NCI-H82 treated with DMSO at 0.1 percent for 48 hours (cell line): ENCODE results near the gene MARS1.

Experiments
- DNase-seq: peaks from one replicate; lab custom pipeline; 2025; ENCODE audit not compliant: unreplicated experiment; lab: John Stamatoyannopoulos, UW

MARS1 gene

DNA sequence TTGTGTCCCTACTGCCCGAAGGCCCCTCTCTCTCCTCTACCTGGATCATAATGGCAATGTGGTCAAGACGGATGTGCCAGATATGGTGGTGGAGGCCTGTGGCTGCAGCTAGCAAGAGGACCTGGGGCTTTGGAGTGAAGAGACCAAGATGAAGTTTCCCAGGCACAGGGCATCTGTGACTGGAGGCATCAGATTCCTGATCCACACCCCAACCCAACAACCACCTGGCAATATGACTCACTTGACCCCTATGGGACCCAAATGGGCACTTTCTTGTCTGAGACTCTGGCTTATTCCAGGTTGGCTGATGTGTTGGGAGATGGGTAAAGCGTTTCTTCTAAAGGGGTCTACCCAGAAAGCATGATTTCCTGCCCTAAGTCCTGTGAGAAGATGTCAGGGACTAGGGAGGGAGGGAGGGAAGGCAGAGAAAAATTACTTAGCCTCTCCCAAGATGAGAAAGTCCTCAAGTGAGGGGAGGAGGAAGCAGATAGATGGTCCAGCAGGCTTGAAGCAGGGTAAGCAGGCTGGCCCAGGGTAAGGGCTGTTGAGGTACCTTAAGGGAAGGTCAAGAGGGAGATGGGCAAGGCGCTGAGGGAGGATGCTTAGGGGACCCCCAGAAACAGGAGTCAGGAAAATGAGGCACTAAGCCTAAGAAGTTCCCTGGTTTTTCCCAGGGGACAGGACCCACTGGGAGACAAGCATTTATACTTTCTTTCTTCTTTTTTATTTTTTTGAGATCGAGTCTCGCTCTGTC lies 31.0 kb upstream of the MARS1 start:
- no peak for DNase-seq

GRCh38 chr12:57458665-57459054 lies 29.2 kb upstream of the MARS1 start:
- DNase-seq: no peak

GRCh38 chr12:57459055-57459749 lies 28.7 kb upstream of the MARS1 start:
- peak; percentile 98 for DNase-seq

DNA sequence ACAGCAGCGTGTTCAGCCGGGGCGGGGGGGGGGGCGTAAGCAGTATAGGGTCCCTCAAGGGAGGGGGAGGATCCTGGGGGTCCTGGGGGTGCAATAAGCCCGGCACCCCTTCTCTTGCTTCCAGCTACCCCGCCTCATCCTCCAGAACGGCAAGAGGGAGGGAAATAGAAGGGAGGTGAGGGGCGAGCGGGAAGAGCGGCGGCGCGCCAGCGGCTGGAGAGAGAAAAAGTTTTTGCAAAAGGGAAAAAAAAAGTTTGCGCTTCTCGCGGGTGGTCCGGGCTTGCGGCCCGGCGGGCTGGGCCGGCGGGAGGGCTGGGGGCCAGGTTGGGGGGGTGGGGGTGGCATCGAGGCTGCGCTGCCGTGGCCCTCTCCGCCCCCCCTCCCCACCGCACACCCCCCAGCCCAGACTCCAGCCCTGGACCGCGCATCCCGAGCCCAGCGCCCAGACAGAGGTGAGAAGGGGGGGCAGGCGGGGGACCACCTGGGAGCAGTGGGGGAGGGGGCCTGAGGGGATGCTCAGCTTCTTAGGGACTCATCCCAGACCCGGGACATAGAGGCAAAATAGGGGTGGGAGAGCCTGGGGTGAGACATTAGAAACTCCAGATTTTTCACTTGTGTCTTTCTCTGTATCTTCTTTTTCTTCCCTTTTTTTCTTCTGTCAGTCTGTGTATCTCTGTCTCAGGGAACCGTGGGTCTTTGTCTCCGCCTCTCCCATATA lies 28.0 kb upstream of the MARS1 start, which contains the start of gene GLI1:
Gene GLI1, plus strand, starts transcription at position 36 of the 718 bp plus-strand sequence. CDS start 3,907 bp downstream, outside the sequence.
- DNase-seq: no peak

DNA sequence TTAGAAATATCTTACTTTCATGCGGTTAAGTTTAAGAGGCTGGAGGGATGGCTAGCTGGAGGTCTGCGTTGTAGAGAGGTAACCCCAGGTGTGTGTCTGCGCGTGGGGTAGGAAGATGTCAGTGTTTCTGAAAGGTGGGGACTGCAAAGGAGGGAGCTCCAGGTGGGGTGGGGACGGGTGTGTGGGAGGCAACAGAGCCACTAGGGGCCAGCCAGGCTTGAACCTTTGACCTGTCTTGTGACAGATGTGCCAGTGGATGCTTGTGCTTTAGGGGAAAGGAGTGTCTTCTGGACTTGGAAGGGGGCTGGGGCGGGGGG lies 27.4 kb upstream of the MARS1 start:
- DNase-seq: no peak

DNA sequence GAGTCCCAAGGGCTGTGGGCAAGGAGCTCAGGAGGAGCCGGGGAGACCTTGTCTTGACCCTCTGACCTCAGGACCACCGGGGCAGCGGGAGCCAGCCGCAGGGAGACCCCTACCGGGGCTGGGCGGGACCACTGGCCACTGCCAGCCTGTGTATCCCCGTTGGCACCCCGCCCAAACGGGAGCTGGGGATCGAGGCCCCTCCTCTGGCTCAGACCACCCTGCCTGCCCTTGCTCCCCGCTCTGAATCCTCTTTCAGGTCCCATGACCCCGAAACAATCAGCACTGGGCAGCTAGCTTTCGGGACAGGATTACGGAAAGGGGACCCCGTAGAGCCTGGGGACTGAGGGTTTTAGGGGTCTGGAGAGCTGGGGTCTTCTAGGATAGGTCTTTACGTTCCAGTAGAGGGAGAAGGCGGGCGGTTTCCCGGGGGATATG lies 27.0 kb upstream of the MARS1 start:
- DNase-seq: no peak

DNA sequence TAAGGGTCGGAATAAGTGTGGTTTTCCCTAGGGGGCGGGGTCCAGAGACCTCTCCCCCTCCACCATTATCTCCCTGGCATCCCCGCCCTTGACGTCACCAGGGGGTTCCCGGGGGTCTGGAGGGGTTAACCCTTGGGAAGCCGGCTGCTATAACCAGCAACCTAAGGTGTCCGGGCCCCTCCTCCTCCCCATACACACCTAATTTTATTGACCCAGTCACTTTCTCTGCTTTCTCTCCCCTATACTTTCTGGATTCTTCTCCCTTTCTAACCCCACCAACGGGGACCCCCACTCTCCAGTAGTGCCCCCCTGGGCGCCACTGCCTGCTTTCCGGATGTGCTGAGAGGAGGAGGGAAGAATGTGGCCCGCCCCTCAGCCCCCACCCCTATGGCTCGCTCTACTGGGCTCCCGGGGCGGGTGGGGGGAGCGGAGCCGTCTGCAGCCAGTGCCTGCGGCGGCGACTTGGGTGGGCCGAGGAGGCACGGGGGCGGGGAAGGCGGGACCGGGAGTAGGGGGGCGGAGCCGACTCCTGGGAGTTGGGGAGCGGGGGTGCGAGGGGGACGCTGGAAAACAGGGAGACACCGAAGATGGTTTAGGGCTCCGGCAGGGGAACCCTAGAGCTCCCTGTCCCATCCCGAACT lies 26.5 kb upstream of the MARS1 start:
- DNase-seq: peak; percentile 40

- no peak for DNase-seq
Observed at GRCh38 chr12:57461917-57462250, 26.0 kb upstream of the MARS1 start.

DNA sequence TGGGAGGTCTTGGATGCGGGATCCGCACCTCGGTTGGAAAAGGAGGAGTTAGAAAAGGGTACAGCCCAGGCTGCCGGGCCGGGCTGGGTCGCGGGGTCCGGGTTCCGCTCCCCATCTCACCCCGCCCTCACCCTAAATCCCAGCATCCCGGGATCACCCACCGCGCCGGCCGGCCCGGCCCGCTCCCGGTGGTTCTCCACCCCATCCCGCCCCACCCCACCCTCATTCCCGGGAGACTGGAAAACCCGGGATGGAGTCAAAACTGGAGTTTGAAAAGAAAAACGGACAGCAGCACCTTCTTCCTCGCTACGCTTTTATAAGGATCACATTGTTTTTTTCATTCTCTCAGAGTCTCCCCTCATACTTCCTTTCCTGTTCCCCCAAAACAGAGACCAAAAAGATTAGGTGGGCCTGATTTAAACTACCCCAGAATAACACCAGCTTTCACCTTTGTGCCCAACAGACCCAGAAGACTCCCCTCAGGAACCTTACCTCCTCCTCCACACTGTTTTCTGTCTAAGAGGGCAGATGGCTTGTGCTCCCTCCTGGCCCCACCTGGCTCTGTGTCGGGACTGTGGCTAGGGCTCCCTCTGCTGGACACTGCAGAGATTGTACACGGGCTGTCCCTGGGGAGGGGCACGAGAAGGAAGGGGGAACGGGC lies 25.5 kb upstream of the MARS1 start:
- peak; percentile 97 for DNase-seq

GRCh38 chr12:57462912-57463253 lies 25.0 kb upstream of the MARS1 start:
- no peak for DNase-seq

DNA sequence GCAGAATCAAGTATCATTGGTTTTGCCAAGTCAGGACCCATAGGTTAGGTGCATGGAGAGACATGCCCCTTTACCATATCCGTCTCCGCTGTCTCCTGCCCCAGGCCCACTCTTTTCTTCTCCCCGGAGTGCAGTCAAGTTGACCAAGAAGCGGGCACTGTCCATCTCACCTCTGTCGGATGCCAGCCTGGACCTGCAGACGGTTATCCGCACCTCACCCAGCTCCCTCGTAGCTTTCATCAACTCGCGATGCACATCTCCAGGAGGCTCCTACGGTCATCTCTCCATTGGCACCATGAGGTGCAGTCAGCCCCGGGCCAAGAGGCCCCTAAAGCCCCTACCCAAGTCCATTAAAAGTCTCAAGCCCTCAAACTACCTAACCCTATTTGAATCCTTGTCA lies 23.3 kb upstream of the MARS1 start:
- no peak for DNase-seq

DNA sequence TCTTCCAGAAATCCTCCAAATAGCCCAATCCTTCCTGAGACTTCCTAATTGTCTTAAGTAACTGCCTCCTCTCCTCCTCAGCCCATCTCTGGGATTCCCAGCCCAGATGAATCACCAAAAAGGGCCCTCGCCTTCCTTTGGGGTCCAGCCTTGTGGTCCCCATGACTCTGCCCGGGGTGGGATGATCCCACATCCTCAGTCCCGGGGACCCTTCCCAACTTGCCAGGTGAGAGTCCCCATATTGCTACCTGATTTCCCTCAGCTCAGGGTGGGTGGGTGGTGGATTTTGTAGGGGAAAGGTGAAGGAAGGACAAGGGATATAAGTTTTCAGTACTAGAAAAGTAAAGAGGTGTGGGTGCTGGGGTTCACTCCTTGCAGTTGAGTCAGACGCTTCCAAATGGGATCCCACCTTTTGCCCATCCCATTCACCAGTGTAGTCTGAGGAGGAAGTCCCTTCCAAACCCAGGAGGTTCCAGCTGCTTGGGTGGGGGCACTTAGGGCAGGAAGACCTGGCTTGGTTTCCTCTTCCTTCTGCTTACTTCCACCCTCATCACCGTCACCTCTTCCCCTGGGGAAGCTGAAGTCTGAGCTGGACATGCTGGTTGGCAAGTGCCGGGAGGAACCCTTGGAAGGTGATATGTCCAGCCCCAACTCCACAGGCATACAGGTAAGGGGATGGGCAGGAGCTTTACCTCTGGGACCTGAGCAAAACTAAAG lies 22.7 kb upstream of the MARS1 start:
- DNase-seq: no peak

DNA sequence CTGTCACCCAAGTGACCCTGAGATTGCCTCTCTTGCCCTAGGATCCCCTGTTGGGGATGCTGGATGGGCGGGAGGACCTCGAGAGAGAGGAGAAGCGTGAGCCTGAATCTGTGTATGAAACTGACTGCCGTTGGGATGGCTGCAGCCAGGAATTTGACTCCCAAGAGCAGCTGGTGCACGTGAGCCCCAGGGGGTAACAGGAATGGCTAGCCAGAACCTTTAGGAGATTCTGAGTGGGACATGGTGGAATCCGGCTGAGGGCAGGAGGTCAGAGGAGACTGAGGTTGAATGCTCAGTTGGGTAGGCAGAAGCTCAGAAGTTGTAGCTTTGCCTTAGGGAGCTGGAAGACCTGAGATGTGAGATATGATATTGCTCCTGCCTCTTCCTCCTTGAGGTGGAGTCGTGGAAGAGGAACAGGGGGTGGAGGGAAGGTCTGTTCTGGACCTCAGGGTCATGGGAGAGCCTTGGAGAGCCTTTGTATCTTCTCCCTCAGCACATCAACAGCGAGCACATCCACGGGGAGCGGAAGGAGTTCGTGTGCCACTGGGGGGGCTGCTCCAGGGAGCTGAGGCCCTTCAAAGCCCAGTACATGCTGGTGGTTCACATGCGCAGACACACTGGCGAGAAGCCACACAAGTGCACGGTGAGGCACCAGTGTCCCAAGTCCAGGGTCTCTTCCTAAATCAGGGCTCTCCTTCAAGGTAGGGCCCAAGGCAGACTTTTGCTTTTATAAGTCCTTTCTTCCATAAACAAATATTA lies 21.9 kb upstream of the MARS1 start:
- DNase-seq: no peak

- DNase-seq: no peak
Observed at GRCh38 chr12:57467212-57467874, 20.5 kb upstream of the MARS1 start.

DNA sequence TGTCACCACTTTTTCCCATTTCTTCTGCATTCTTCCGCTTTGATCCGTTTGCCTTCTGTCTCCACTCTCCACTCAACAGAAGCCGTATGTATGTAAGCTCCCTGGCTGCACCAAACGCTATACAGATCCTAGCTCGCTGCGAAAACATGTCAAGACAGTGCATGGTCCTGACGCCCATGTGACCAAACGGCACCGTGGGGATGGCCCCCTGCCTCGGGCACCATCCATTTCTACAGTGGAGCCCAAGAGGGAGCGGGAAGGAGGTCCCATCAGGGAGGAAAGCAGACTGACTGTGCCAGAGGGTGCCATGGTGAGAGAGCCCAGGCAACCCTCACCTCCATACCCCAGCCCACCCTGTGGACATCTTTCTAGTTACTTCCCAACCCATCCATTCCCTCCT lies 20.0 kb upstream of the MARS1 start:
- DNase-seq: no peak

GRCh38 chr12:57469296-57470164 lies 18.3 kb upstream of the MARS1 start:
- no peak for DNase-seq

- DNase-seq: no peak
Observed at GRCh38 chr12:57470286-57470969, 17.4 kb upstream of the MARS1 start.
